GM21423 (cell line): ENCODE results near the gene NKAIN4.
"Not testable (repeated sequence)": the region's sequence is repeated elsewhere in the genome, so short reads cannot be mapped to it uniquely, and the experiment has no call there.

Source experiments
- ATAC-seq: cut with Tn5 transposase; IDR thresholded peaks from one replicate; pipeline ENCODE4 v1.9.1; 2021; ENCODE audit warnings: mild to moderate bottlenecking, moderate library complexity; ENCODE audit not compliant: unreplicated experiment

The NKAIN4 gene

DNA sequence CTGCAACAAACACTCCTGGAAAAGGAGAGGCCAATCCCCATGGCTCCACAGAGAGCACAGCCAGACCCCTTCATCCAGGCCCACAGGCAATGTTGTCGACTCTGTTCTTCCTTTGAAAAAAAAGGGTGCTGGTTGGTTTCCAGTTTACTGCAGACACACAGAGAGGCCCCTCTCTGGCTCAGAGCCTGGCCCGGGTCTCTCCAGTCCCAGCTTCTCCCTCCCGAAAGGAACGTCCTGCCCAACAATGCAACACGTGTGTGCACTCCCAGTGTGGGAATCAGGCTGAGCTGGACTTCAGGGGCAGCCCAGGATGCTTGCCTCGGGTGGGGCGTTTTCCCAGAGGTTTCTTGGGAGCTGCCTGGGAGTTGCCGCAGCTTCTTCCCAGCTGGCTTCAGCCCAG, 4.5 kb upstream of the NKAIN4 start:
- no peak for ATAC-seq

DNA sequence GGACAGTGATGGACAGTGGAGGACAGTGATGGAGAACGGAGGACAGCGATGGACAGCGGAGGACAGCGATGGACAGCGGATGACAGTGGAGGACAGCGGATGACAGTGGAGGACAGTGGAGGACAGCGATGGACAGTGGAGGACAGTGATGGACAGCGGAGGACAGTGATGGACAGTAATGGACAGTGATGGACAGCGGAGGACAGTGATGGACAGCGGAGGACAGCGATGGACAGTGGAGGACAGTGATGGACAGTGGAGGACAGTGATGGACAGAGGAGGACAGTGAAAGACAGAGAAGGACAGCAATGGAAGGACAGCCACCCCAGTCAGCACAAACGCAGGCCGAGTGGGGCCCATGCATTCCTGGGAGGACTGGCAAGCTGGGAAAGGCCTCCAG, 3.4 kb upstream of the NKAIN4 start:
- ATAC-seq, result no peak

DNA sequence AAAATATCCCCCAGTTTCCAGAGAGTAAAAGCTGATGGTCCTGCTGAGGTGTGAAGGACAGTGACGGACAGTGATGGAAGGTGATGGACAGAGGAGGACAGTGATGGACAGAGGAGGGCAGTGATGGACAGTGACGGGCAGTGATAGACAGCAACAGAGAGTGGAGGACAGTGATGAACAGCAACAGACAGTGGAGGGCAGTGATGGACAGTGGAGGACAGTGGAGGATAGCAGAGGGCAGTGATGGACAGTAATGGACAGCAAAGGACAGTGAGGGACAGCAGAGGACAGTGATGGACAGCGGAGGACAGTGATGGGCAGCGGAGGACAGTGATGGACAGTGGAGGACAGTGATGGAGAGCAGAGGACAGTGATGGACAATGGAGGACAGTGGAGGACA, 2.7 kb upstream of the NKAIN4 start:
- ATAC-seq, result no peak

DNA sequence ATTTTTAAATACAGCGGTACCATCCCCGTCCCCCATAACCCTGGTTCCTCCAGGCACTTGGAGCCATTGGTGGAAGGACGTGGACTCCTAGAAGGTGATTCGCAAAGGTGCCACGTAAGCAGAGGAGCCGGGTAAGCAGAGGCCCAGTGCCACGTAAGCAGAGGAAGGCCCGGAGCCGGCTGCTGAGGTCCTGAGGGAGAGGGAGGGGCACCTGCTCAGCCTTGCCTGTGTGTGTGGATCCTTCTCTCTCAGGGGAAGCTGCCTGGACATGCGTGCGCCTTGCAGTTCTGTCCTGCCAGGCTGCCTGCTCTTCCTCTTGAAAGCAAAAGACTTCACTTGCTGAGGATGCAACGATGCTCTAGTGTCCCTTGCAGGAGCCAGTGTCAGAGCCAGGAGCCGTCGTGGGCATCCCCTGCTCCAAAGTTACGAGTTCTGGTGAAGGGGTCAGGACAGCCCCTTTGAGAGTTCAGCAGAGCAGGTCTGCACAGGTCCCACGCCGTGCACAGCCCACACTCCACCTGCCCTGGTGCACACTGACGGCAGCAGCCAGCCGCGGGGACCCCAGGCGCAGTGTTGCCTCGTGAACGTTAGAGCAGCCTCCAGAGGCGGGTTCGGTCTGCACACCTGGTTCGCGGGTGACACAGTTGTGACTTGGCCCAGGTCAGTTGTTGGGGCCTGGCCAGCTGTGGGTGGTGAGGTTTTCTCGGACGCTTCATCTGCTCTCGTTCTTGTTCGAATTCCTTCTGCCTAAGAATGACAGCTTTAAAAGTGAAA, 1.9 kb upstream of the NKAIN4 start:
- ATAC-seq, result no peak

DNA sequence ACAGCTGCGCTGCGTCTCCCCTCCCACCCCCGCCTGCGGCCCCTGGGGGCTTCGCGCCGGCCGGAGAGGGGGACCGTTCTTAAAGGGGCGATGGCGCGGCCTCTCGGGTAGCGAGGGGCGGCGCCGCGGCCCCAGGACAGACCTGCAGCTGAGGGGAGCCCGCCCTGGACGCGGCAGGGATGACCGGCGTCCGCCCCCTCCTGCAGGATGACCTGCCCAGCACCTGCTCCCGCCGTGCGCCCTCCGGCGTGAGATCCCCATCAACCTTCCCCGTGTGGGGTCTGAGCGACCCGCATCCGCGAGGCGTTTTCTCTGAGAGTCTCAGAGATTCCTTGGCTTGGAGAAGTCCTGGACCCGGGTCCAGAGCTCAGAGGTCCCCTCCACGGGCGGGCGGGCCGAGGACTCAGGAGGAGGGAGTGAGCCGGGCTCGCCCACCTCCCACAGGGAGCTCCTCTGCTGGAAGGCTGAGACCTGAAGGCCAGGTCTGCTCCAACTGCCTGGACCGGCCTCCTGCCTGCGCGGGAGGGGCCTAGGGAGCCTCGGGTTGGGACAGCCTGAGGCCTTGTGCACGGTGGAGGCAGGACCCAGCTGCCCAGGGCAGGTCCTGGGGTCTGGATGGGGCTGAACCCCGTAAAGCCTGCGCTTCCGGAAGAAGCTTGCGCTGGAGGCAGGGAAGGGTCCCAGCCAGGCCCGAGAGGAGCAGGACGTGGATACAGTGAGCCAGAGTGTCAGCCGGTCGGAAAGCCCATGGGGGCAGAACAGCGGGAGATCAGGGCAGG, 532 bp upstream of the NKAIN4 start:
- ATAC-seq, result no peak

DNA sequence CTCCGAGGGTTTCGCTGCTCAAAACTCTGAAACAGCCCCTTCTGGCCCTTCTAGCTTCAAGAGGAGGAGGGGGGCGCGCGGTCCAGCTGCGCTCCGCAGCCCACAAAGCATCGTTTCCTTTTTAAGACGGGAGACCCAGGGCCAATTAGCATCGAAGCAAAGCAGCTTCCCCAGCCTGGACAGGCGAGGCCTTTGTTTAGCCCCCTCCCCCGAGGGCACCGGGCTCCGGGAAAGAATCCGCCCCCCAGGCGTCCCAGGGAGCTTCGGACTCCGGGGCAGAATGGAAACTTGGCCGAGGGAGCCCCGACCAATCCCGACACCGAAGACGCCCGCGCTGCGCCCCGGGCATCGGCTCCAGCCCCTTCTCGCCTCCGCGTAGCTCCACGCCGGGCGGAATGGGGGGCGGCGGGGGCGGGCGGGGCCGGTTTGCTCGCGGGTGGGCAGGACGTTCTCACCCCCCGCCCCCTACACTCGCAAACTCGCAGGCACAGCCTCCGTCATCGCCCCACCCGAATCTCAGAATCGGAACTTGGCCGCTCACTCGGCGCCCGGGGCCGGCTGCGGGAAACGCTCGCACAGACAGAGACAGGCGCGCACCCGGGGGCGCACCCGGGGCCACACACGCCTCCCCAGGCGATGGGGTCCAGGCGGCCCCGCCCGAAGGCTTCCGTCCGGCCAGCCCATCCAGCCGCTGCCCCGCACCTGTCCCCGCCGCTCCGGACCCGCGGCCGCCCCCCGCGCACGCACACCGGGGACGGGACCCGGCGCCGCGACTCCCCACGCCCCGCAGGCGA, 628 bp downstream of the NKAIN4 start:
- ATAC-seq, result no peak

DNA sequence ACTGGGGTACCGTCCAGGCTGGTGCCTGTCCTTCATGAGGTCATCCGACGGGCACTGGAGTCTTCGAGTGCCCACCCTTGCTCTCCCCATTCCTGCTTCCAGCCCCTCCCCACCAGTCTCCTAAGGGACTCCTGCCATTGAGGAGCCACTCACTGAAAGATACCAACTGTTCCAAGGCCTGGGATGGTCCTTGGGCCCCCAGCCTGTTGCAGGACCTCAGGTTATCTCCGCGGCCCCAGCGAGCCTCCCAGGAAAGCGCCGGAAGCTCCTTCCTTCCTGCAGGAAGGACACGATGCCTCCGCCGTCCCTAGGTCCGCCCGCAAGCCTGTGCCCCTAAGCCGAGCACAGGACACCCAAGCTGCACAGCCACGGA, 1.2 kb downstream of the NKAIN4 start:
- ATAC-seq, result no peak

DNA sequence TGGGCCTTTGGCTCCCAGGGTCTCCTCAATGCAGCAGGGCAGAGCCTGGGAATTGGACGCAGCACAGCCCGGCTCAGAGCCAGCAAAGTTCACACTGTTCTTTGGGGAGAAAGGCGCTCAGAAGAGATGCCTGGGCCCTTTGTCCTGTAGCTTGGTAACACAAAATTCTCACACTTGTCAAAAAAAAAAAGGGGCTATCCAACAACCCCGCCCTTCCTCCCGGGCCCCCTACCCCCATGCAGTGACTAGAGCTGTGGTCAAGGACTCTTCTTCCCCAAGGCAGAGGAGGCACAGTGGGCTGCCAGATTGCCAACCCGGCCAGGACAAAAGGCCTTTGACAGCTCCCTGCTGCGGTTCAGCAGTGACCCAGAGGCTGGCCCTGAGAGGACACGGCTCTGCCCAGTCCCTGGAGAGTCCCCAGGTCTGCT, 2.0 kb downstream of the NKAIN4 start:
- no peak for ATAC-seq

DNA sequence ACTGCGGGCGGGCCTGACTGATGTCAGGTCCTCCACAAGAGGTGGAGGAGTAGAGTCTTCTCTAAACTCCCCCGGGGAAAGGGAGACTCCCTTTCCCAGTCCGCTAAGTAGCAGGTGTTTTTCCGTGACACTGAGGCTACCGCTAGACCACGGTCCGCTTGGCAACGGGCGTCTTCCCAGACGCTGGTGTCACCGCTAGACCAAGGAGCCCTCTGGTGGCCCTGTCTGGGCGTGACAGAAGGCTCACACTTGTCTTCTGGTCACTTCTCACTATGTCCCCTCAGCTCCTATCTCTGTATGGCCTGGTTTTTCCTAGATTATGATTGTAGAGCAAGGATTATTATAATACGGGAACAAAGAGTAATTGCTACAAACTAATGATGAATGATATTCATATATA, 2.9 kb downstream of the NKAIN4 start:
- ATAC-seq, result not testable (repeated sequence)

DNA sequence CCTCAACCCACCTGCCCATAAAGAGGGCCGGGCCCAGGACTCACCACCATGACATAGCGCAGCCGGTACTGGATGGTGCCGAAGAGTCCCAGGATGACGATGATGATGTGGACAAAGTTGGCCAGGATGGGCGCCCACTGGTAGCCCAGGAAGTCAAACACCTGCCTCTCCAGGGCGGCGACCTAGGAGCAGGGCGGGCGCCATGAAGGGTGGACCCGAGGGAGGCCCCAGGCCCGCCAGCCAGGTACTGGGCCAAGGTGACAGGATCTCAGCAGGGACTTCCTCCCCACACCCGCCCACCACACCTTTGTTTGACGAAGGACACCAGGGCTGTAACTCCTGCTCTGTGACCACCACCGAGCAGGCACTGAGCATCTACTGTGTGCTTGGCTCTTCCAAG, 4.4 kb downstream of the NKAIN4 start:
- ATAC-seq, result no peak

DNA sequence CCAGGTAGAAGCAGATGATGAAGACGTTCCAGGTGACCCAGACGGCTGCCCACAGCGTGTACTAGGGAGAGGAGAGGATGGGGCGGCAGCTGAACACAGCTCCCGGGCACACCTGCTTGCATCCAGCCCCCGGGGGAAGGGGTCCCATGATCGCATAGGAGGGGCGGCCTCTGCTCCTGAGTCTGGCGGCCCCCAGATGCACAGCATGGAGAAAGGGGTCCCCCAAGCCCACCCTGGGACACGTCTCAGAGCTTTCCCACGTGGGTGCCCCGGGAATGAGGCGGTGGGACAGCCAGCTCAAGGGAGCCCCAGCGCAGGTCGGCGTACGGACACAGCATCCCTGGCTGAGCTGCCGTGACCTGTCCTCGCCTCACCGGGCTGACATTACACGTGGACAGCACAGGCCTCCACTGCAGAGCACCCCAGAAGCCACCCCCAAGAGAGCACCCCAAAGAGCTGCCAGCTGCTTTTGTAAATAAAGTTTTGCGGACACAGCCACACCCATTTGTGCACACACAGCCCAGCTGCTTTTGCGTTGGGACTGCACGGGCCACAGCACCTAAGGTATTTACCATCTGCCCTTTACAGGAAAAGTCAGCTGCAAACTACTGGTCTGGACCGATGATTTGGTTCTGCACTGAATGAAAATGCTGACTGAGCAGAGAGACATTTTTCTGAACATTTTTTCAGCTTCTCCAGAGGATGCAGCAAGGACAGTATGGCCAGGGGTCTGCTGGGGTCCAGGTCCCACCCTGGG, 5.2 kb downstream of the NKAIN4 start:
- ATAC-seq, result no peak

DNA sequence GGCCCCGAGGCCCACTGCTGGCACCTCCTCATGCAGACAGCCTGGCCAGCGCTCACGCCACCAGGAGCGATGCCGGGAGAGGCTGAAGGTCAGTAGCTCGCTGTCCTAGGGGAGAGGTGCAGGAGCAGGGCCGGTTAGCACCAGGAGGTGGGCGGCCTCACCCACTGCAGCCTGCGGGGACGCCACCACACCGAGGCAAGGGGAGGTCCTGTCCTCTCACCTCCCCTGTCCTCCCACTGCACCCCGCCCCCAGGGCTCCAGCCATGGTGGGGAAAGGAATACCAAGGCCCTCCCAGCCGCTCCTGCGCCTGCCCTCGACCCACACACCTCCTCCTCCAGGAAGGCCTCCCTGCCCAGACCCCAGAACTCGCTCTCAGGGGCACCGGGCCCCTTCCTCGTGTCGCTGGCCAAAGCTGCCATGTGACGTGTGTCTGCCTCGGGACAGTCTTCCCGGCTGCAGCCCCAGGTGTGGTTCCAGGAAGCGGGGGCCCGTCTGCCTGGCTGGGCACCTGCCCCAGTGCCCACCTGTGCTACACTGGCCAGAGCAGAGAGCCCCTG, 6.5 kb downstream of the NKAIN4 start:
- ATAC-seq, result no peak

DNA sequence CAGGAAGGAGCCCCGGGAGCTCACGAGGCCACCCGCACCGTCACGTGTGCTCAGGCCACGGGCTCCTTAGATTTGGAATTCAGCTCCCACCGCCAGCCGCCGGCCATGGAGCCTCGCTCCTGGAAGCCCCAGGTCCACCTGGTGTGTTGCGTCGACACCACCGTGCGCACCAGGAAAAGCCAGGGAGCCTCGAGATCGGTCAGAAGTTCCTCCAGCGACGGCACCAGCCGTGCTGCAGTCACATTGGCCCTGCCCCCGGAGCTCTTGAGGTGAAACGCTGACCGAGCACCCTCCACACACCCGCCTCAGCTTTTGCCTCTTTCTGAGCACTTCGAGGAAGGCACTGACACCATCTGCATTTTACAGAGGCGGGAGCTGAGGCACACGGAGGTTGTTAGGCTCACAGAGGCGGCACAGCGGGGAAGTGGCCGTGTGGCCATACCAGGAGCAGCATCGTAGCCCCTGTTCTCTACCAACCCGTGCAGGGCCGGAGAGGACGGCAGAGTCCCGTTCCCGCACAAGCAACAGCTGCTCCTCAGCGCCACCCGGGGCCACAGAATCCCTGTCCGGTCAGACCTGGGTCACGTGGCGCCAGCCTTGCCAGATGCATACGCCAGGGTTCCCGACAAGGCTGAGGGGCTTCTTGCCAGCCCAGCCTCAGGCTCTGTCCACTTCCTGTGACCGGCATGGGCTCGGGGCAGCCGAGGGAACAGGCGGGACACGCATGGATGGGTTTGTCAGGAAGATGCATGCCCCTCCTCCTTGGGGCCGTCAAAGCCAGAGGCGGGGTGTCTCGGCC, 7.6 kb downstream of the NKAIN4 start:
- no peak for ATAC-seq

DNA sequence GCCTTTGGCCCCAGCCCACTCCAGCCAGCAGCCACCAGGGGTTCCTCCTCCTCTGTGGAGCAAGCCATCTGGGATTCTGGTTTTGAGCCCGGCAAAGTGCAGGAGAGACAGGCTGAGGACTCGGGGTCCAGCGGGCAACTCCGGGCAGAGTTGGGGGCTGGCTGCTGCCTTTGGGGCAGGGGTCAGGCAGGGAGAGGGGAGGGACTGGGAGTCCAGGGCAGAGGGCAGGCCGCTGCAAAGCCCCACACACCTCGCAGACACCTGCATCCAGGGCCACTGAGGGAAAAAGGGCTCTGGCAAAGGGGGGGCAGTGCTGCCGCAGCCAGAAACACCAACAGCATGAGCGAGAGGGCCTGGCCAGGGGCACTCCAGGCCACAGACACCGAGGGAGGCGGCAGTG, 9.8 kb downstream of the NKAIN4 start:
- no peak for ATAC-seq

DNA sequence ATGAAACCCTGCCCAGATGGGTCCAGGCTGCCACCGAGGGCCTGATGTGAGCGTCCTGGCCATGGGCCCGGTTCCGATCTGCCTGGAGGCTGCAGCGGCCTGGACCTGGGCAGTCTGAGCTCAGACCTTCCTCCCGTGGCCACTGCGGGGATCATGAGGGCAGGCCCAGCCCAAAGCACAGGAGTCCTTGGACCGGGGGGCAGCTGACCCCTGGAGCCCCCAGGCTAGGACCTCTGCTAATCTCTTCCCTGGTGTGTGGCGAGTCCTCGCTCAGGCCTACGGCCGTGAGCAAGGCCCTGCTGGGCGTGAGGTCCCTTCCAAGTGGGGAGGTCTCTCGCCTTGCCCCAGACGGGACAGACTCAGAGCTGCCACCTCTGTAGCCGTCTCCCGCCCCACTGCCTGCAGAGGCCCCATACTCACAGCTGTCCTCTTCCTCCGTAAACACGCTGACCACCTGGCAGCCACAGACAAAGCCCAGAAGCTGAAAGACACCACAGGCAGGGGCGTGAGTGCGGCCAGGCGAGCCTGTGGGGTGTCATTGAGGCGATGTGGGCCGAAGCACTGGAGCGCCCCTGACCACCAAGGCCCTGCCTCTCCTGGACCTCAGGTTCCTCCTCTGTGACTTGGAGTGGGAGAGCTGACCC, 10.5 kb downstream of the NKAIN4 start:
- ATAC-seq, result no peak

DNA sequence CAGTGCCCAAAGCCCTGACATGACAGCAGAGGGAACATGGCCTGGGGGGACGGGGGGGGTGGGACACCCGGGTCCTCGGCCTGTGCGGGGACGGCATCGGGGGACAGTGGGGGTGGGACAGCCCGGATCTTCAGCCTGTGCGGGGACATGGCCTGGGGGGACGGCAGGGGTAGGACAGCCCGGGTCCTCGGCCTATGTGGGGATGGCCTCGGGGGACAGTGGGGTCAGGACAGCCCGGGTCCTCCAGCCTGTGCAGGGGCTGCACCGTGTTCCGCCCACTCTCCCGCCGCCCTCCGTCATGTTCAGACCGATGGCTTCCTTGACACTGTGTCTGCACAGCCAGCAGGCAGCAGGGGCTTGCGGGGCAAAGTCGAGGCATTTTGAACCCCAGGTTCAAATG, 11.5 kb downstream of the NKAIN4 start:
- no peak for ATAC-seq

DNA sequence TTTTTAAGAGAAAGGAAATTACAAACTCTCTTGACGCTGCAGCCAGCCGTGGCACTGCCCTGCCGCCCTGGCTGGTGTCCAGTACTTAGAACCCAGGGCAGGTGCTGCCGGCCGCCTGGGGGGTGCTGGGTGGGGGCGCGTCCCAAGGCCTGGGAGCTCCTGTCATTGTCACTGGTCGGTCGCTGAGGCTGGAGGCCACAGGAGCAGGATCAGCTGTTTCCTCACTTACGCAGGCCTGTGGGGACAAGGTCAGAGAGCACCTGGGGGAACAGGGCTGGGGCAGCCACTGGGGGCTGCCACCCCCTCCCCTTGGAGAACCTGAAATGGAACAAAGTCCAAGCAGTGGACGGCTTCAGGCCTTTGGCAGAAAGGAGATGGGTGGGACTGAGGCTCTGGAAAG, 13.0 kb downstream of the NKAIN4 start:
- ATAC-seq, result no peak

DNA sequence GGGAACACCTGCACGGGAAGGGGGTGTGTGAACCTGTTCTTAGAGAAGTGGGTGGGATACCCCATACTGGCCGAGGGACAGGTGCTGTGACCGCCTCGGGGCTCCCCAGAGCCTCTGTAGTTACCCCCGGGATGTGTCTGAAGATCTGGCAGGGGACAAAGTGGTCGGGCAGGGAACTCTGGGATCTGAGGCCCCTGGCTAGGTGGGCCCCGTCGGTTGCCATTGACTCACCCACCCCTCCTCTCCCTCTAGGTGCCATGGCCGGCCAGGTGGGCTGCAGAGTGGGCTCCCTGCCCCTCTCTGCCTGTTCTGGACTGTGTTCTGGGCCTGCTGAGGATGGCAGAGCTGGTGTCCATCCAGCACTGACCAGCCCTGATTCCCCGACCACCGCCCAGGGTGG, 14.3 kb downstream of the NKAIN4 start:
- ATAC-seq, result no peak

DNA sequence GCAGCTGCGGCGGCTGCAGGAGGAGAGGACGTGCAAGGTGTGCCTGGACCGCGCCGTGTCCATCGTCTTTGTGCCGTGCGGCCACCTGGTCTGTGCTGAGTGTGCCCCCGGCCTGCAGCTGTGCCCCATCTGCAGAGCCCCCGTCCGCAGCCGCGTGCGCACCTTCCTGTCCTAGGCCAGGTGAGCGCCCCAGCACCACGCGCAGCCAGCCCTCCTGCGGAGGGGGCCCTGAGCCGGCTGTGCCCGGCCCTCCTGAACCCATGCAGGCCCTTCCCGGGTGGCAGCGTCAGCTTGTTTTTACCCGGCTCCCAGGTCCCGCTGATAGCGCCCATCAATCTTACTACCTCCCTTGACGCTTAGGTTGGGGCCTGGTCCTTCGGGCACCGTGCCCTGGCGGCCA, 14.8 kb downstream of the NKAIN4 start:
- ATAC-seq, result no peak
